HepG2 (cell line): ENCODE measurements around the gene ENTREP3. TPM values are rescaled to one million over a fixed set of nuclear protein-coding genes. Genes with fewer than 3 reads are reported as not detected.

Experiments used
- ATF7-NPFF ChIP-seq: sonication (generic); formaldehyde crosslinking; IDR thresholded peaks from 2 replicates; pipeline ENCODE4 v1.8.1; 2023; ENCODE audit warnings: mild to moderate bottlenecking, low read depth, missing genetic modification reagents, moderate library complexity
- BRD4 ChIP-seq: sonication (generic); formaldehyde crosslinking; IDR thresholded peaks from 2 replicates; pipeline ENCODE4 v1.4.0; 2020; ENCODE audit warnings: missing genetic modification reagents
- FOXA1 ChIP-seq, 2 experiments: fragments of 450-650 bp in 1 of 2; sonication (generic) in 1 of 2; formaldehyde crosslinking in 1 of 2; IDR thresholded peaks; 2 replicates each; pipeline versions ENCODE4 v1.4.0 to v1.6.1; 2016 to 2020; ENCODE audit warnings: missing genetic modification reagents in 1 of 2
- HOXA9 ChIP-seq: sonication (generic); formaldehyde crosslinking; IDR thresholded peaks from 2 replicates; pipeline ENCODE4 v1.8.1; 2022; ENCODE audit warnings: missing genetic modification reagents, mild to moderate bottlenecking, moderate library complexity, borderline replicate concordance
- KDM5A ChIP-seq: fragments of 200-600 bp; sonication (generic); IDR thresholded peaks from 2 replicates; pipeline ENCODE4 v1.7.0; 2018; ENCODE audit warnings: antibody characterized with exemption, mild to moderate bottlenecking, low read length, borderline replicate concordance
- KMT2A ChIP-seq: sonication (generic); formaldehyde crosslinking; IDR thresholded peaks from 2 replicates; pipeline ENCODE4 v1.4.0; 2020; ENCODE audit warnings: missing genetic modification reagents
- NFYB ChIP-seq: sonication (generic); formaldehyde crosslinking; IDR thresholded peaks from 2 replicates; pipeline ENCODE4 v1.4.0; 2020; ENCODE audit warnings: missing genetic modification reagents
- RAD51 ChIP-seq: fragments of 450-650 bp; IDR thresholded peaks from 2 replicates; pipeline ENCODE4 v1.6.1; 2016; ENCODE audit warnings: borderline replicate concordance
- RXRB ChIP-seq: IDR thresholded peaks from 2 replicates; pipeline ENCODE4 v1.6.1; 2016; ENCODE audit warnings: borderline replicate concordance, missing genetic modification reagents, missing compliant biosample characterization
- SETDB1 ChIP-seq: sonication (generic); formaldehyde crosslinking; IDR thresholded peaks from 2 replicates; pipeline ENCODE4 v1.5.1; 2020; ENCODE audit warnings: missing genetic modification reagents, mild to moderate bottlenecking, borderline replicate concordance
- TARDBP ChIP-seq: sonication (generic); formaldehyde crosslinking; IDR thresholded peaks from 2 replicates; pipeline ENCODE4 v1.8.0; 2022; ENCODE audit warnings: mild to moderate bottlenecking, missing genetic modification reagents
- THAP9 ChIP-seq: sonication (generic); formaldehyde crosslinking; IDR thresholded peaks from 2 replicates; pipeline ENCODE4; 2020; ENCODE audit warnings: missing genetic modification reagents, mild to moderate bottlenecking, borderline replicate concordance
- ZNF124 ChIP-seq: sonication (generic); formaldehyde crosslinking; IDR thresholded peaks from 2 replicates; pipeline ENCODE4 v1.4.0; 2020; ENCODE audit warnings: missing genetic modification reagents
- ZNF253 ChIP-seq: sonication (generic); formaldehyde crosslinking; IDR thresholded peaks from 2 replicates; pipeline ENCODE4 v1.8.0; 2022; ENCODE audit warnings: mild to moderate bottlenecking, missing genetic modification reagents, borderline replicate concordance
- ZNF3 ChIP-seq: IDR thresholded peaks from 2 replicates; pipeline ENCODE4 v1.7.0; 2017; ENCODE audit warnings: inconsistent platforms
- ZSCAN29 ChIP-seq: sonication (generic); formaldehyde crosslinking; conservative IDR thresholded peaks from 2 replicates; pipeline ENCODE4 v1.4.0; 2020; ENCODE audit warnings: mild to moderate bottlenecking, missing genetic modification reagents
- ZZZ3 ChIP-seq: sonication (generic); formaldehyde crosslinking; IDR thresholded peaks from 2 replicates; pipeline ENCODE4 v1.4.0; 2020; ENCODE audit warnings: missing genetic modification reagents, mild to moderate bottlenecking, borderline replicate concordance
- polyA plus RNA-seq, 8 experiments: library from polyadenylated mRNA; depleted of rRNA in 3 of 8; stranded (reverse) in 7 of 8; unstranded in 1 of 8; fragments of >200 nt; fragmentation: Illumina TruSeq in 4 of 8; extraction: Trizol in 4 of 8; gene quantifications; 2 replicates each; pipeline versions ENCODE4 v1.2.1 to v1.2.3, GENCODE V29; 2011 to 2016; ENCODE audit warnings: low read depth in 4 of 8, missing spikeins in 1 of 8, mixed read lengths in 1 of 8; ENCODE audit not compliant: insufficient read depth in 1 of 8
- total RNA-seq, 5 experiments: library from RNA; depleted of rRNA; stranded (reverse); fragments of >200 nt; fragmentation: Illumina TruSeq; extraction: Trizol; gene quantifications; 2 replicates each; pipeline ENCODE4 v1.2.3, GENCODE V29; 2016; ENCODE audit warnings: low read depth in 1 of 5
- TF ChIP-seq, protein P1 (sequence below): sonication (generic); formaldehyde crosslinking; IDR thresholded peaks from 2 replicates; pipeline ENCODE4 v1.4.0; 2020; ENCODE audit warnings: missing genetic modification reagents
- TF ChIP-seq, protein P2 (sequence below): sonication (generic); formaldehyde crosslinking; IDR thresholded peaks from 2 replicates; pipeline ENCODE4 v1.4.0; 2020; ENCODE audit warnings: missing genetic modification reagents

Gene ENTREP3
- total and polyA plus RNA-seq, 2 of the 13 experiments (the other 11 are each of a cell fraction or from before 2014, with no cell fraction given): 4.1 to 9.9 TPM

- TF ChIP-seq THAP9 (CRISPR knock-in tag): peak; percentile 68; the same call in 1 of the 2 replicates
- TF ChIP-seq BRD4 (CRISPR knock-in tag): no peak
- no peak; the same call in 1 of the 2 replicates for TF ChIP-seq KDM5A
- TF ChIP-seq ZNF3 (CRISPR knock-in tag): no peak
- TF ChIP-seq RXRB: no peak
- TF ChIP-seq, protein P1, sequence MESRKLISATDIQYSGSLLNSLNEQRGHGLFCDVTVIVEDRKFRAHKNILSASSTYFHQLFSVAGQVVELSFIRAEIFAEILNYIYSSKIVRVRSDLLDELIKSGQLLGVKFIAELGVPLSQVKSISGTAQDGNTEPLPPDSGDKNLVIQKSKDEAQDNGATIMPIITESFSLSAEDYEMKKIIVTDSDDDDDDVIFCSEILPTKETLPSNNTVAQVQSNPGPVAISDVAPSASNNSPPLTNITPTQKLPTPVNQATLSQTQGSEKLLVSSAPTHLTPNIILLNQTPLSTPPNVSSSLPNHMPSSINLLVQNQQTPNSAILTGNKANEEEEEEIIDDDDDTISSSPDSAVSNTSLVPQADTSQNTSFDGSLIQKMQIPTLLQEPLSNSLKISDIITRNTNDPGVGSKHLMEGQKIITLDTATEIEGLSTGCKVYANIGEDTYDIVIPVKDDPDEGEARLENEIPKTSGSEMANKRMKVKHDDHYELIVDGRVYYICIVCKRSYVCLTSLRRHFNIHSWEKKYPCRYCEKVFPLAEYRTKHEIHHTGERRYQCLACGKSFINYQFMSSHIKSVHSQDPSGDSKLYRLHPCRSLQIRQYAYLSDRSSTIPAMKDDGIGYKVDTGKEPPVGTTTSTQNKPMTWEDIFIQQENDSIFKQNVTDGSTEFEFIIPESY (CRISPR knock-in tag): no peak
- 0 out of 2 replicates have a peak, but pooled peaks have one; percentile 58 for TF ChIP-seq TARDBP (CRISPR knock-in tag)
- TF ChIP-seq NFYB (CRISPR knock-in tag): no peak
- TF ChIP-seq ZSCAN29 (CRISPR knock-in tag): no peak
- no peak for TF ChIP-seq ZNF253 (CRISPR knock-in tag)
- no peak for TF ChIP-seq HOXA9
- no peak for TF ChIP-seq RAD51
- TF ChIP-seq FOXA1 (IDR thresholded peaks at IDR 0.05): no peak
- no peak for TF ChIP-seq FOXA1 (CRISPR knock-in tag; IDR thresholded peaks at IDR 0.05)
- TF ChIP-seq ZNF124: no peak
- TF ChIP-seq, protein P2, sequence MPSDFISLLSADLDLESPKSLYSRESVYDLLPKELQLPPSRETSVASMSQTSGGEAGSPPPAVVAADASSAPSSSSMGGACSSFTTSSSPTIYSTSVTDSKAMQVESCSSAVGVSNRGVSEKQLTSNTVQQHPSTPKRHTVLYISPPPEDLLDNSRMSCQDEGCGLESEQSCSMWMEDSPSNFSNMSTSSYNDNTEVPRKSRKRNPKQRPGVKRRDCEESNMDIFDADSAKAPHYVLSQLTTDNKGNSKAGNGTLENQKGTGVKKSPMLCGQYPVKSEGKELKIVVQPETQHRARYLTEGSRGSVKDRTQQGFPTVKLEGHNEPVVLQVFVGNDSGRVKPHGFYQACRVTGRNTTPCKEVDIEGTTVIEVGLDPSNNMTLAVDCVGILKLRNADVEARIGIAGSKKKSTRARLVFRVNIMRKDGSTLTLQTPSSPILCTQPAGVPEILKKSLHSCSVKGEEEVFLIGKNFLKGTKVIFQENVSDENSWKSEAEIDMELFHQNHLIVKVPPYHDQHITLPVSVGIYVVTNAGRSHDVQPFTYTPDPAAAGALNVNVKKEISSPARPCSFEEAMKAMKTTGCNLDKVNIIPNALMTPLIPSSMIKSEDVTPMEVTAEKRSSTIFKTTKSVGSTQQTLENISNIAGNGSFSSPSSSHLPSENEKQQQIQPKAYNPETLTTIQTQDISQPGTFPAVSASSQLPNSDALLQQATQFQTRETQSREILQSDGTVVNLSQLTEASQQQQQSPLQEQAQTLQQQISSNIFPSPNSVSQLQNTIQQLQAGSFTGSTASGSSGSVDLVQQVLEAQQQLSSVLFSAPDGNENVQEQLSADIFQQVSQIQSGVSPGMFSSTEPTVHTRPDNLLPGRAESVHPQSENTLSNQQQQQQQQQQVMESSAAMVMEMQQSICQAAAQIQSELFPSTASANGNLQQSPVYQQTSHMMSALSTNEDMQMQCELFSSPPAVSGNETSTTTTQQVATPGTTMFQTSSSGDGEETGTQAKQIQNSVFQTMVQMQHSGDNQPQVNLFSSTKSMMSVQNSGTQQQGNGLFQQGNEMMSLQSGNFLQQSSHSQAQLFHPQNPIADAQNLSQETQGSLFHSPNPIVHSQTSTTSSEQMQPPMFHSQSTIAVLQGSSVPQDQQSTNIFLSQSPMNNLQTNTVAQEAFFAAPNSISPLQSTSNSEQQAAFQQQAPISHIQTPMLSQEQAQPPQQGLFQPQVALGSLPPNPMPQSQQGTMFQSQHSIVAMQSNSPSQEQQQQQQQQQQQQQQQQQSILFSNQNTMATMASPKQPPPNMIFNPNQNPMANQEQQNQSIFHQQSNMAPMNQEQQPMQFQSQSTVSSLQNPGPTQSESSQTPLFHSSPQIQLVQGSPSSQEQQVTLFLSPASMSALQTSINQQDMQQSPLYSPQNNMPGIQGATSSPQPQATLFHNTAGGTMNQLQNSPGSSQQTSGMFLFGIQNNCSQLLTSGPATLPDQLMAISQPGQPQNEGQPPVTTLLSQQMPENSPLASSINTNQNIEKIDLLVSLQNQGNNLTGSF: peak; percentile 30; the same call in 1 of the 2 replicates
- TF ChIP-seq ATF7-NPFF: no peak
- TF ChIP-seq KMT2A (CRISPR knock-in tag): peak; percentile 63; the same call in 1 of the 2 replicates
- no peak for TF ChIP-seq SETDB1
- TF ChIP-seq ZZZ3 (CRISPR knock-in tag): no peak
Observed at GRCh38 chr1:155208541-155209311, 46.6 kb downstream of the ENTREP3 start, which contains the start of gene MTX1 (continued).
